Measurements from ENCODE around the gene GOLGA6D.

DNA sequence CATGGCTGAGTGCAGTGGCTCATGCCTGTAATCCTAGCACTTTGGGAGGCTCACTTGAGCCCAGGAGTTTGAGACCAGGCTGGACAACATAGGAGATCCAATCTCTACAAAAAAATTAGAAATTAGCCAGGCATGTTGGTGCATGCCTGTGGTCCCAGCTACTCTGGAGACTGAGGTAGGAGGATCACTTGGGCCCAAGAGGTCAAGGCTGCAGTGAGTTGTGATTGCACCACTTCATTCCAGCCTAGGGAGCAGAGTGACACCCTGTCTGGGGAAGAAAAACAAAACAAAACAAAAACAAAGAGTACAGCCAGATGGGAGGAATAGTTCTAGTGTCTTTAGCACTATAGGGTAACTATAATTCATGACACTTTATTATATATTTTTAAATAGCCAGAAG is 27.1 kb downstream of the GOLGA6D start:
- TF ChIP-seq, protein P1, sequence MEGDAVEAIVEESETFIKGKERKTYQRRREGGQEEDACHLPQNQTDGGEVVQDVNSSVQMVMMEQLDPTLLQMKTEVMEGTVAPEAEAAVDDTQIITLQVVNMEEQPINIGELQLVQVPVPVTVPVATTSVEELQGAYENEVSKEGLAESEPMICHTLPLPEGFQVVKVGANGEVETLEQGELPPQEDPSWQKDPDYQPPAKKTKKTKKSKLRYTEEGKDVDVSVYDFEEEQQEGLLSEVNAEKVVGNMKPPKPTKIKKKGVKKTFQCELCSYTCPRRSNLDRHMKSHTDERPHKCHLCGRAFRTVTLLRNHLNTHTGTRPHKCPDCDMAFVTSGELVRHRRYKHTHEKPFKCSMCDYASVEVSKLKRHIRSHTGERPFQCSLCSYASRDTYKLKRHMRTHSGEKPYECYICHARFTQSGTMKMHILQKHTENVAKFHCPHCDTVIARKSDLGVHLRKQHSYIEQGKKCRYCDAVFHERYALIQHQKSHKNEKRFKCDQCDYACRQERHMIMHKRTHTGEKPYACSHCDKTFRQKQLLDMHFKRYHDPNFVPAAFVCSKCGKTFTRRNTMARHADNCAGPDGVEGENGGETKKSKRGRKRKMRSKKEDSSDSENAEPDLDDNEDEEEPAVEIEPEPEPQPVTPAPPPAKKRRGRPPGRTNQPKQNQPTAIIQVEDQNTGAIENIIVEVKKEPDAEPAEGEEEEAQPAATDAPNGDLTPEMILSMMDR (IDR thresholded peaks at IDR 0.05; ENCODE audit: poor library complexity), result no peak
- TF ChIP-seq EZH2 (IDR thresholded peaks at IDR 0.05; ENCODE audit: borderline replicate concordance), result no peak
- TF ChIP-seq EZH2phosphoT487 (IDR thresholded peaks at IDR 0.05; ENCODE audit: low read depth, severe bottlenecking, unreplicated experiment), result no peak
